DOHH2 (cell line): ENCODE results near the gene TTLL9.

ENCODE experiments used
- CTCF ChIP-seq: fragments of 200-600 bp; sonication (generic); IDR thresholded peaks from one replicate; pipeline ENCODE4 v1.5.1; 2014; ENCODE audit warnings: antibody characterized with exemption, mild to moderate bottlenecking, low read depth, low read length; ENCODE audit not compliant: poor library complexity, severe bottlenecking
- EZH2phosphoT487 ChIP-seq: fragments of 200-600 bp; sonication (generic); IDR thresholded peaks from 2 replicates; pipeline ENCODE4 v1.6.1; 2017; ENCODE audit warnings: borderline replicate concordance, mild to moderate bottlenecking, antibody characterized with exemption, low read length, moderate library complexity, mixed read lengths

GRCh38 chr20:31906001-31906400 is 35.6 kb downstream of the TTLL9 start:
- TF ChIP-seq CTCF = no peak
- no peak for TF ChIP-seq EZH2phosphoT487
